Fibroblast of lung (primary cell): ENCODE data around the gene CFAP65. TPM values are rescaled to one million over a fixed set of nuclear protein-coding genes. Genes with fewer than 3 reads are reported as not detected.

ENCODE experiments used
- DNase-seq, 2 donors: peaks; one replicate each; pipeline versions ENCODE4 v3.0.0 to v3.0.0-alpha.2; 2010; ENCODE audit warnings: low read depth in 2 of 2
- H2AFZ ChIP-seq: 2 replicates; pipeline ENCODE4 v1.5.1; 2012; ENCODE audit warnings: low read length, control low read depth, inconsistent platforms
- H3K27ac ChIP-seq: 2 replicates; pipeline ENCODE4 v1.5.1; 2011; ENCODE audit warnings: low read length, control low read depth; ENCODE audit not compliant: insufficient read depth
- H3K27me3 ChIP-seq: 2 replicates; pipeline ENCODE4 v1.5.1; 2011; ENCODE audit warnings: mild to moderate bottlenecking, low read length; ENCODE audit not compliant: control insufficient read depth, insufficient read depth
- H3K36me3 ChIP-seq: 2 replicates; pipeline ENCODE4 v1.5.1; 2011; ENCODE audit warnings: low read length; ENCODE audit not compliant: control insufficient read depth, insufficient read depth
- H3K4me1 ChIP-seq: 2 replicates; pipeline ENCODE4 v1.5.1; 2011; ENCODE audit warnings: low read length; ENCODE audit not compliant: control insufficient read depth, insufficient read depth; ENCODE audit errors: extremely low read depth
- H3K4me2 ChIP-seq: 2 replicates; pipeline ENCODE4 v1.5.1; 2011; ENCODE audit warnings: low read length, control low read depth; ENCODE audit not compliant: insufficient read depth; ENCODE audit errors: extremely low read depth
- H3K4me3 ChIP-seq, 4 experiments: fragments of 200-600 bp in 1 of 4; sonication (generic) in 1 of 4; replicated peaks in 1 of 4; 2 replicates each; pipeline ENCODE4 v1.5.1; 2011 to 2016; ENCODE audit warnings: low read length in 4 of 4, low read depth in 3 of 4, mild to moderate bottlenecking in 3 of 4, control low read depth in 2 of 4, inconsistent platforms in 1 of 4, mixed read lengths in 1 of 4; ENCODE audit not compliant: insufficient read depth in 1 of 4; ENCODE audit errors: control extremely low read depth in 1 of 4
- H3K79me2 ChIP-seq: 2 replicates; pipeline ENCODE4 v1.5.1; 2012; ENCODE audit warnings: mild to moderate bottlenecking, low read length, inconsistent platforms; ENCODE audit not compliant: control insufficient read depth, insufficient read depth
- H3K9ac ChIP-seq: 2 replicates; pipeline ENCODE4 v1.5.1; 2011; ENCODE audit warnings: mild to moderate bottlenecking, low read length, control low read depth; ENCODE audit not compliant: insufficient read depth
- H3K9me3 ChIP-seq: 2 replicates; pipeline ENCODE4 v1.5.1; 2012; ENCODE audit warnings: low read depth, low read length; ENCODE audit not compliant: control insufficient read depth, insufficient read depth
- H4K20me1 ChIP-seq: 2 replicates; pipeline ENCODE4 v1.5.1; 2011; ENCODE audit warnings: low read length; ENCODE audit not compliant: control insufficient read depth, insufficient read depth; ENCODE audit errors: extremely low read depth
- CTCF ChIP-seq, 2 donors: IDR thresholded peaks in 1 of 2; conservative IDR thresholded peaks in 1 of 2; 1 replicate in 1 of 2; 2 replicates in 1 of 2; pipeline ENCODE4 v1.5.1; 2011 to 2012; ENCODE audit warnings: low read length in 2 of 2, control low read depth in 1 of 2, inconsistent platforms in 1 of 2, low read depth in 1 of 2, mild to moderate bottlenecking in 1 of 2
- EZH2 ChIP-seq: IDR thresholded peaks from 2 replicates; pipeline ENCODE4 v1.5.1; 2012; ENCODE audit warnings: low read length, control low read depth, mild to moderate bottlenecking; ENCODE audit errors: missing control alignments
- polyA plus RNA-seq, 2 donors: library from polyadenylated mRNA; depleted of rRNA in 1 of 2; stranded (reverse) in 1 of 2; unstranded in 1 of 2; fragments of >200 nt; gene quantifications; 2 replicates each; pipeline ENCODE4 v1.2.1, GENCODE V29; 2011 to 2012; ENCODE audit warnings: missing spikeins in 1 of 2
- total RNA-seq: library from RNA; depleted of rRNA; stranded (reverse); fragments of >200 nt; gene quantifications from 2 replicates; pipeline ENCODE4 v1.2.1, GENCODE V29; 2014

The CFAP65 gene
- total and polyA plus RNA-seq, 2 donors (not counting 1 experiment from before 2014, with no cell fraction given): not detected

GRCh38 chr2:219020604-219021365, 20.5 kb downstream of the CFAP65 start:
- Histone ChIP-seq H3K9me3 (no peaks in the 10 kb centered on the region), H3K9ac (no peak overlapping the region), H3K79me2 (no peaks in the 10 kb centered on the region), H3K4me2 (no peak overlapping the region), H3K4me1 (no peaks in the 10 kb centered on the region), H3K4me3 (no peak overlapping the region), H3K27ac (no peak overlapping the region), H3K36me3 (no peaks in the 10 kb centered on the region), H4K20me1 (no peaks in the 10 kb centered on the region), H2AFZ (no peak overlapping the region), H3K27me3 (peaks cover 18% of the 10 kb centered on the region)
- DNase-seq: no peak
- TF ChIP-seq CTCF (conservative IDR thresholded peaks at IDR 0.05 in 1 of 2, IDR thresholded peaks at IDR 0.05 in 1 of 2; ENCODE audit: low read depth in 1 of 2, low read length in 2 of 2): no peak
- TF ChIP-seq EZH2: no peak

GRCh38 chr2:219019436-219019835, 21.9 kb downstream of the CFAP65 start:
- H2AFZ ChIP-seq: no peak overlapping the region
- TF ChIP-seq CTCF (conservative IDR thresholded peaks at IDR 0.05 in 1 of 2, IDR thresholded peaks at IDR 0.05 in 1 of 2; ENCODE audit: low read depth in 1 of 2, low read length in 2 of 2) (no peak), EZH2 (no peak)
- H4K20me1 ChIP-seq: no peaks in the 10 kb centered on the region
- H3K27me3 ChIP-seq: peaks cover 11% of the 10 kb centered on the region
- H3K27ac ChIP-seq: no peak overlapping the region
- no peak overlapping the region for H3K4me3 ChIP-seq
- no peaks in the 10 kb centered on the region for H3K79me2 ChIP-seq
- H3K36me3 ChIP-seq: no peaks in the 10 kb centered on the region
- no peaks in the 10 kb centered on the region for H3K9me3 ChIP-seq
- no peak overlapping the region for H3K9ac ChIP-seq
- no peak overlapping the region for H3K4me2 ChIP-seq
- DNase-seq: no peak
- no peaks in the 10 kb centered on the region for H3K4me1 ChIP-seq

GRCh38 chr2:219018726-219019125, 22.6 kb downstream of the CFAP65 start:
- Histone ChIP-seq H3K79me2 (no peaks in the 10 kb centered on the region), H3K4me1 (no peaks in the 10 kb centered on the region), H3K27ac (no peak overlapping the region), H3K27me3 (peaks cover 10% of the 10 kb centered on the region), H2AFZ (no peak overlapping the region), H3K9me3 (no peaks in the 10 kb centered on the region), H3K36me3 (no peaks in the 10 kb centered on the region), H4K20me1 (no peaks in the 10 kb centered on the region), H3K4me2 (no peak overlapping the region), H3K4me3 (no peak overlapping the region), H3K9ac (no peak overlapping the region)
- TF ChIP-seq CTCF (conservative IDR thresholded peaks at IDR 0.05 in 1 of 2, IDR thresholded peaks at IDR 0.05 in 1 of 2; ENCODE audit: low read depth in 1 of 2, low read length in 2 of 2) (no peak), EZH2 (no peak)
- DNase-seq: no peak
